ENCODE results near the gene DGKD. TPM values are rescaled to one million over a fixed set of nuclear protein-coding genes. Genes with fewer than 3 reads are reported as not detected.

The DGKD gene
- total and polyA plus RNA-seq, 2 donors (not counting 1 experiment from before 2014, with no cell fraction given), result 224 to 396 TPM

GRCh38 chr2:233413559-233414272 lies 59.4 kb downstream of the DGKD start:
- H3K4me1 Mint-ChIP-seq, result peaks cover 82% of the 10 kb centered on the region
- no peak overlapping the region for H3K4me3 Mint-ChIP-seq
- H3K9ac ChIP-seq (ENCODE audit: low read length), result no peak overlapping the region
- H3K79me2 ChIP-seq (ENCODE audit: control insufficient read depth, insufficient read depth, low read length), result peaks cover 88% of the 10 kb centered on the region
- peak overlapping the region; percentile 65 for H3K27ac Mint-ChIP-seq
- 78% methylated on average over 7 of the region's 9 CpGs for WGBS (ENCODE audit: insufficient coverage)
- peaks cover 75 to 78% of the 10 kb centered on the region in 2 donors for H3K4me1 ChIP-seq (ENCODE audit: control insufficient read depth in 2 of 2, insufficient read depth in 2 of 2, low read length in 2 of 2)
- ChIA-PET POLR2A (no interaction called here), CTCF (interaction anchor here (0.9 to 15.7 kb wide), 4 partner anchors 10 to 63 kb away, joined by 3 to 218 read pairs (median 9); no protein-coding TSS in a partner anchor)
- H3K9me3 ChIP-seq (ENCODE audit: control extremely low read depth in 1 of 3, control insufficient read depth in 2 of 3, insufficient read depth in 1 of 3, low read length in 2 of 3), result peaks cover 0 to 6% (median 5%) of the 10 kb centered on the region in 3 donors
- TF ChIP-seq EZH2 (IDR thresholded peaks at IDR 0.05; ENCODE audit: borderline replicate concordance, insufficient read depth, low read depth, low read length, poor library complexity, severe bottlenecking) (no peak), CTCF (IDR thresholded peaks at IDR 0.05) (no peak)
- DNase-seq (no peak), ATAC-seq (ENCODE audit: low read depth) (no peak)
- H3K36me3 ChIP-seq (replicated peaks in 1 of 2; ENCODE audit: control extremely low read depth in 1 of 2, control insufficient read depth in 1 of 2, extremely low read depth in 1 of 2, insufficient read depth in 2 of 2, low read length in 1 of 2), result peaks cover 17 to 48% of the 10 kb centered on the region in 2 experiments
- H4K20me1 ChIP-seq (ENCODE audit: control insufficient read depth, insufficient read depth, low read length, poor library complexity, severe bottlenecking), result peaks cover 25% of the 10 kb centered on the region
- H3K4me3 ChIP-seq (ENCODE audit: control extremely low read depth in 1 of 5, extremely low read depth in 1 of 5, insufficient read depth in 1 of 5, low read depth in 2 of 5, low read length in 4 of 5), result no peak overlapping the region
- no peaks in the 10 kb centered on the region for H3K9me3 Mint-ChIP-seq (ENCODE audit: insufficient read depth)
- H3K27ac ChIP-seq (ENCODE audit: low read length in 2 of 2), result peak overlapping the region; percentile 30 to 92
- H3K27me3 ChIP-seq (replicated peaks in 1 of 4; ENCODE audit: control extremely low read depth in 1 of 4, control insufficient read depth in 3 of 4, insufficient read depth in 4 of 4, low read length in 3 of 4), result no peaks in the 10 kb centered on the region
- H3K4me2 ChIP-seq (replicated peaks; ENCODE audit: low read depth, low read length, poor library complexity, severe bottlenecking), result no peak overlapping the region
- H3K27me3 Mint-ChIP-seq, result no peaks in the 10 kb centered on the region
- no peak overlapping the region for H2AFZ ChIP-seq (ENCODE audit: insufficient read depth, low read depth, low read length, poor library complexity, severe bottlenecking)
- intact Hi-C loops (cut with micrococcal nuclease), result no loop called here

GRCh38 chr2:233414273-233414654 lies 60.0 kb downstream of the DGKD start:
- H3K9me3 ChIP-seq (ENCODE audit: control extremely low read depth in 1 of 3, control insufficient read depth in 2 of 3, insufficient read depth in 1 of 3, low read length in 2 of 3), result peaks cover 0 to 6% (median 5%) of the 10 kb centered on the region in 3 donors
- 100% methylated on average over 4 of the region's 4 CpGs for WGBS (ENCODE audit: insufficient coverage)
- H3K36me3 ChIP-seq (replicated peaks in 1 of 2; ENCODE audit: control extremely low read depth in 1 of 2, control insufficient read depth in 1 of 2, extremely low read depth in 1 of 2, insufficient read depth in 2 of 2, low read length in 1 of 2), result peaks cover 17 to 46% of the 10 kb centered on the region in 2 experiments
- Mint-ChIP-seq H3K27ac (peak overlapping the region; percentile 88), H3K27me3 (no peaks in the 10 kb centered on the region), H3K4me1 (peaks cover 82% of the 10 kb centered on the region), H3K9me3 (ENCODE audit: insufficient read depth) (no peaks in the 10 kb centered on the region), H3K4me3 (no peak overlapping the region)
- peak overlapping the region in 1 of 2 donors; percentile 92 for H3K27ac ChIP-seq (ENCODE audit: low read length in 2 of 2)
- ChIA-PET POLR2A (interaction anchor here (0.6 kb wide), 1 partner anchor 13 kb away, joined by 3 read pairs; no protein-coding TSS in a partner anchor), CTCF (interaction anchor here (0.9 to 15.7 kb wide), 4 partner anchors 11 to 63 kb away, joined by 3 to 218 read pairs (median 9); no protein-coding TSS in a partner anchor)
- H3K4me3 ChIP-seq (ENCODE audit: control extremely low read depth in 1 of 5, extremely low read depth in 1 of 5, insufficient read depth in 1 of 5, low read depth in 2 of 5, low read length in 4 of 5), result no peak overlapping the region
- TF ChIP-seq EZH2 (IDR thresholded peaks at IDR 0.05; ENCODE audit: borderline replicate concordance, insufficient read depth, low read depth, low read length, poor library complexity, severe bottlenecking), result no peak
- no peak for TF ChIP-seq CTCF (IDR thresholded peaks at IDR 0.05)
- ATAC-seq (ENCODE audit: low read depth) (no peak), DNase-seq (no peak)
- no peak overlapping the region for H3K4me2 ChIP-seq (replicated peaks; ENCODE audit: low read depth, low read length, poor library complexity, severe bottlenecking)
- no peak overlapping the region for H2AFZ ChIP-seq (ENCODE audit: insufficient read depth, low read depth, low read length, poor library complexity, severe bottlenecking)
- no peak overlapping the region for H3K9ac ChIP-seq (ENCODE audit: low read length)
- intact Hi-C loops (cut with micrococcal nuclease), result no loop called here
- H4K20me1 ChIP-seq (ENCODE audit: control insufficient read depth, insufficient read depth, low read length, poor library complexity, severe bottlenecking), result peaks cover 22% of the 10 kb centered on the region
- H3K4me1 ChIP-seq (ENCODE audit: control insufficient read depth in 2 of 2, insufficient read depth in 2 of 2, low read length in 2 of 2), result peaks cover 75 to 77% of the 10 kb centered on the region in 2 donors
- peaks cover 91% of the 10 kb centered on the region for H3K79me2 ChIP-seq (ENCODE audit: control insufficient read depth, insufficient read depth, low read length)
- H3K27me3 ChIP-seq (replicated peaks in 1 of 4; ENCODE audit: control extremely low read depth in 1 of 4, control insufficient read depth in 3 of 4, insufficient read depth in 4 of 4, low read length in 3 of 4), result no peaks in the 10 kb centered on the region
